NCI-H2227 (cell line): ENCODE measurements around the gene SELENOO.
A peak's percentile ranks its signal among the peaks of the same experiment; 100 is the strongest.

Source experiments
- DNase-seq: peaks from one replicate; lab custom pipeline; 2025; ENCODE audit not compliant: unreplicated experiment; lab: John Stamatoyannopoulos, UW

The SELENOO gene

GRCh38 chr22:50184004-50184901, 16.6 kb upstream of the SELENOO start:
- no peak for DNase-seq

DNA sequence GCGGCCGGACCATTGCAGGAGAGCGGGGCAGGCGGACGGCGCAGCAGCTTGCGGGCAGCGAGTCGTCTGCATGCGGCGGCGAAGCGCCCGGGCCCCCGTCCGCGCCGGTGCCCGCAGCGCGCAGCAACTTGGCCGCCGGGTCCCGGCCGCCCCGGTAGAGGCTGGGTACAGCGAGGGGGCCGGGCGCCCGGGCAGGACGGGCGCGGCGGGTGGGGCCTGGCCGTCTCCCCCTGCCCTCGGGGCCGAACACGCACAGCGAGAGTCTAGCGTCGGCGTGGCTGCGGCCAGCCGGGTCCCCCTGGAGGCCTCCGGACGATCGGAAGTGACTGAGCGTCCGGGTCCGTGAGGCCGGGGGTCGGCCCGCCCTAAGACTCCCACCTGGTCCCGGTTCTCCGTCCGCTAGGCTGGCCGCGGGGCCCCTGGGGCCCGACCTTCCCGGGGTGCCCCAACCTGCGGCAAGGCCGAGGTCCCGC, 15.9 kb upstream of the SELENOO start:
- no peak for DNase-seq

DNA sequence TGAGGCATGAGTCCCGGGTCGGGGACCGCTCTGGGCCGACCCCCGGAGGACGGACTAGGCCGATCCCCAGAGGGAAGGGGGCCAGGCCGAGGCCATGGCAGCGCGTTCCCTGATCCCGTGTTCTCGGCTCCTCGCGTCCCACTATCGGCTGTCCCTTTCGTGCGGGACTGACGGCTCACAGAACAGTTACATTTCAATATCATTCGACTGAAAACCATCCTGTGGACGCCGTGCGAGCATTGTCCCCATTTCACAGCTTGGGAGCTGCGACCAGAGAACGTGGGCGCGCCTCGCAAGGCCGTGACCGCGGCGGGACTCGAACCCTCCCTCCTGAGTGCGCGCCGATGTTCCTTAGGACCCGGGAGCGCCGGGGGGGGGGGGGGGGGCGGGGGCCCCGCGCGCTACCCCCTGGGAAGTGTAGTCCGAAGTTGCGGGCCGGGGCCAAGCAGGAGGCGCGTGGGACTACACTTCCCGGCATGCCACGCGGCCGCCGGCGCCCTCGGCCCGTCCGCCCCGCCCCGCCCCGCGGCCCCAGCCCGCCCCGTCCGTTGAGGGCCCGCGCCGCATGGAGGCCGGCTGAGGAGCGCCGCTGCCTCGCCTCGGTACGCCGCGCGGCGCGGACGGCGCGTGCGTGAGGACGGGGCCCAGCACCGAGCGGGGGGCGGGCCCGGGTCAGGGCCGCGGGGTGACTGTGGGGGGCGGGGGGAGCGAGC, 15.3 kb upstream of the SELENOO start, which contains the start of gene TRABD:
Gene TRABD (plus strand): TSS at position 539 of the 713 bp plus-strand sequence. CDS start 7,148 bp downstream, outside the sequence.
- DNase-seq = peak; percentile 89

- DNase-seq = no peak
Observed at GRCh38 chr22:50186181-50186714, 14.6 kb upstream of the SELENOO start.

GRCh38 chr22:50186761-50187523, 13.9 kb upstream of the SELENOO start:
- DNase-seq = no peak

DNA sequence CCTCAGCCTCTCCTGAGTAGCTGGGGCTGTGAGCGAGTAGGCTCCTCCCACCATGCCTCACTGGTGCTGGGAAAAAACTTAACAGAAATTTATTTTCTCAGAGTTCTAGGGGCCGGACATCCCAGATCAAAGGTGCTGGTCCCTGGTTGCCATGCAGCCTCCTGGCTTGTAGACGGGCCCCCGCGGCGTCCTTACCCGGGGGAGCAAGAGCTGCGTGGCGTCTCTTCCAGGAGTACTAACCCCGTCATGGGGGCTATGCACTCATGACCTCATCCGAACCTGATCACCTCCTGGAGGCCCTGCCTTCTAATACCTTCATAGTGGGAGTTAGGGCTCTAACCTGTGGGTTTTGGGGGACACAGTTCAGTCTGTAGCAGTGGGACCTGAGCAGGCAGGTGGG, 12.5 kb upstream of the SELENOO start:
- DNase-seq = no peak

GRCh38 chr22:50189184-50189848, 11.5 kb upstream of the SELENOO start:
- DNase-seq = no peak

DNA sequence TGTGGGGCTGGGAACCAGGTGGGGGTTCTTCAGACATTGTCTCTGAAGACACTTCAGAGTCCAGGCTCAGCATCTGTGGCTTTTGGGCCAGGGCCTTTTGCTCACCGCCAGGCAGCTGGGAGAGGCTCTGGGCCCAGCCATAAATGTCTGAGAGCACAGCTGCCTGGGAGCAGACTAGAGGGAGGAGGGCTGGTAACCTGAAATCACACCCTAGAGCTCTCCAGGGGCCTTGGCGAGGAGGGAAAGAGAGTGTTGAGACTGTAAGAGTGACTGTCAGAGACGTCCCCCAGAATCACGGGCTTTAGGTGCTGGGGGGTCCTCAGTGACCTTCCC, 11.0 kb upstream of the SELENOO start:
- peak; percentile 30 for DNase-seq

DNA sequence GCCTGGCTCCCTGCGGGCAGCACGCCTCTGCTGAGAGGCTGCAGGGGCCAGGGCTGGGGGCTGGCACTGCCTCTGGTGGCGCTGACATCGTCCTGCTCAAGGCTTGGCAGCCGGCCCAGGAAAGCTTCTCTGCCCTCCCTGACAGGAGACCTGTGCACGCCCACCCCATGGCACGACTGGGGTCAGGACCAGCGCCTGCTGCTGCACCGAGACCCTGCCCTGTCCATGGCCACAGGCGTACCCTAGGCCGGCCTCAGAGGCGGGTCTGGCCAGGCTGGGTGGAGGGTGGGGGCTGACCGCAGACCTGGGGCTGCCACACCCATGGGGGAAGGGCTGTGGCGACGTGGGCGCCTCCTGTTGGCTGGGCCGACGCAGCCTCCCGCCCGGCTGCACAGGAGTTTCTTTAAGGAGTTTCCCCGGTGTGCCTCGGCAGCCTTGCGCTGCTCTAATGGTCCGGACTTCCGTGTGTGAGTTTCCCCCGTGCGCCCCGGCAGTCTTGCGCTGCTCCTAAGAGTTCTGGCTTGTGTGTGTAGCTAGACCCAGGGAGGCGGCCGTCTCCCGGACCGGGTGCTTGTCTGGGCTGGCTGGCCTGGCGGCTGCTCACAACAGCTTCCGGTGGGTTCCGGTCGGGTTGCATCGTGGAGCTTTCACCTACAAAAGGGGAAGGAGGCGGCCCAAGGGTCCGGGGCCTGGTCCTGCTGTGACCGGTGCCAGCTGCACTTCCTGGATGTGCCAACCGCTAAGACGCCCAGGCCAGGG, 10.4 kb upstream of the SELENOO start:
- DNase-seq = peak; percentile 69

- DNase-seq = no peak
Observed at GRCh38 chr22:50190941-50191741, 9.7 kb upstream of the SELENOO start.

- no peak for DNase-seq
Observed at GRCh38 chr22:50192436-50193204, 8.2 kb upstream of the SELENOO start.

GRCh38 chr22:50193621-50194020, 7.2 kb upstream of the SELENOO start:
- no peak for DNase-seq

GRCh38 chr22:50194037-50194805, 6.6 kb upstream of the SELENOO start:
- DNase-seq = no peak

DNA sequence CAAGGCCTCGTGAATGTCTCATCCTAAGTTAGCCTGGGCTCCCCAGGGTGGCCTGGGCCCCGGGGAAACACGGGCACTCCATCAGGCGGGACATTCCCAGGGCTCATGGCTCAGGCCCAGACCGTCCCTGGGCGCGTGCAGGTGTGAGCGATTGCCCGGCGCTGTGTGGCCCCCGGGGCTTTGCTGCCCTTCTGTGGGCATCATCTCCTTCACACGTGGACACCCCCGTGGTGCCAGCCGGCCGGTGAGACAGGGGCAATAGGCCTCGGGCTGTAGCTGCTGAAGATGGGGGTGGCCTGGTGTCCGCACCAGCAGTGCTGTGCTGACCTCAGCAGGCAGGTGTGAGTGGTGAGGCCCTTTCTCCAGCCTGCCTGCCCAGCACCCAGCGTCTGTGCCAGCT, 4.6 kb upstream of the SELENOO start:
- DNase-seq = no peak

DNA sequence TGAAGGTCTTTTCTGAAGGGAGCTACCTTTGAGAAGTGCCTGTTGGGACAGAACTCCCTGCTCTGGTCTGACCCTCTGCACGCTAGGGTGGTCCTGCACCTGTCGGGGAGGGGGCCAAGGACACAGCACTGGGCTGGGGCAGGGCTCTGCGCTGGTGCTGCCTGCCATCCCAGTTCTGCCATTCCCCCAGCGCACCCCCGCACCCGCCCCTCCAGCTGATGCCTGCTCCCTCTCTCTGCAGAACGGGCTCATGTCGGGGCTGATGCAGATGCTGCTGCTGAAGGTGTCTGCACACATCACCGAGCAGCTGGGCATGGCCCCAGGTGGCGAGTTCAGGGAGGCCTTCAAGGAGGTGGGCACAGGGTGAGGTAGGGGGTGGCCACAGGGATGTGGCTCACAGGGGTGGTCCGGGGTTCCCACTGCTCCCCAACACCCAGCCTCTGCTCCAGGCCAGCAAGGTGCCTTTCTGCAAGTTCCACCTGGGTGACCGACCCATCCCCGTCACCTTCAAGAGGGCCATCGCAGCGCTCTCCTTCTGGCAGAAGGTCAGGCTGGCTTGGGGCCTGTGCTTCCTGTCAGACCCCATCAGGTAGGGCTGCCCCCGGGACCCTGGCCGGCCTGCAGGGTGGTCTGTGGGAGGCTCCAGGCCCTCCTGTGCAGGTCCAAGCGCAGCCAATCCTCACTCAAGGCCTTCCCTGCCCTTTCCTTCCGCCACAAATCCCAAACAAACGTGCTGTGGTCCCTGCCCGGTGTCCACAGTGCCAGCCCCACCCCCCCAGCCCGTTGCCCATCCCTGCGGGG, 3.6 kb upstream of the SELENOO start:
- no peak for DNase-seq

DNA sequence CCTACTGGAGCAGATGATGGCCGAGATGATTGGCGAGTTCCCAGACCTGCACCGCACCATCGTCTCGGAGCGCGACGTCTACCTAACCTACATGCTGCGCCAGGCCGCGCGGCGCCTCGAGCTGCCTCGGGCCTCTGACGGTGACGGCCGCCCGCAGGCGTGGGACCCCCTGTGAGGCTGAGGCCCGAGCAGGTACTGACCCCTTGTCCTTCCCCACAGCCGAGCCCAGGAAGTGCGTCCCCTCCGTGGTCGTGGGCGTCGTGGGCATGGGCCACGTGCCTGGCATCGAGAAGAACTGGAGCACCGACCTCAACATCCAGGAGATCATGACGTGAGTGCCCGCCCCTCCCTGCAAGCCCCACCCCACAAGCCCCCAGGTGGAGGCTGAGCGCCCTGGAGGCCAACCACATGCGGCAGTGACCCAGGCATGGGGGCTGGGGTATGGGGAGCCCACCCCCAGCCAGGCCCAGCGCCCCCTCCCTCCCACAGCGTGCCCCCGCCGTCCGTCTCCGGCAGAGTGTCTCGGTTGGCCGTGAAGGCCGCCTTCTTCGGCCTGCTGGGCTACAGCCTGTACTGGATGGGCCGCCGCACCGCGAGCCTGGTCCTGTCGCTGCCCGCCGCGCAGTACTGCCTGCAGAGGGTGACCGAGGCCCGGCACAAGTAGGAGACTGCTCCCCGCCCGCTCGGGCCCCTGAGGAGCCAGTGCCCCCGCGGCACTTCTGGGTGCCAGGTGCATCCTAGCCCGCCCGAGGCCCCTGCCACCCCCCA, 2.8 kb upstream of the SELENOO start:
- no peak for DNase-seq
